H1 (cell line): ENCODE results near the gene CRBN. TPM values are rescaled to one million over a fixed set of nuclear protein-coding genes. Genes with fewer than 3 reads are reported as not detected.

ENCODE experiments used
- ATF3 ChIP-seq: IDR thresholded peaks from 2 replicates; pipeline ENCODE4 v1.6.1; 2011; ENCODE audit warnings: low read depth, mild to moderate bottlenecking, low read length; ENCODE audit not compliant: insufficient read depth
- BCL11A ChIP-seq, 2 experiments: IDR thresholded peaks; one replicate each; pipeline ENCODE4 v1.6.1; 2011; ENCODE audit warnings: low read depth in 2 of 2, low read length in 2 of 2, mild to moderate bottlenecking in 2 of 2
- CHD2 ChIP-seq: IDR thresholded peaks from 2 replicates; pipeline ENCODE4 v1.6.1; 2012; ENCODE audit warnings: low read length, improper control_type of control experiment
- CHD7 ChIP-seq: fragments of 300-600 bp; sonication (generic); IDR thresholded peaks from 2 replicates; pipeline ENCODE4 v1.7.1; 2012; ENCODE audit warnings: low read length, moderate library complexity, mild to moderate bottlenecking, inconsistent platforms; ENCODE audit not compliant: insufficient replicate concordance
- CREB1 ChIP-seq: IDR thresholded peaks from 2 replicates; pipeline ENCODE4 v1.6.1; 2012; ENCODE audit warnings: inconsistent platforms
- E2F6 ChIP-seq: IDR thresholded peaks from 2 replicates; pipeline ENCODE4 v1.6.1; 2012; ENCODE audit warnings: inconsistent platforms
- JUN ChIP-seq: IDR thresholded peaks from 2 replicates; pipeline ENCODE4 v1.6.1; 2011; ENCODE audit warnings: low read depth, mild to moderate bottlenecking, improper control_type of control experiment, low read length
- JUND ChIP-seq: IDR thresholded peaks from 2 replicates; pipeline ENCODE4 v1.6.1; 2011; ENCODE audit warnings: mild to moderate bottlenecking, improper control_type of control experiment, low read length
- NANOG ChIP-seq: IDR thresholded peaks from 2 replicates; pipeline ENCODE4 v1.6.1; 2011; ENCODE audit warnings: low read length, low read depth, mild to moderate bottlenecking, inconsistent platforms; ENCODE audit not compliant: insufficient read depth, poor library complexity, severe bottlenecking
- RXRA ChIP-seq: IDR thresholded peaks from 2 replicates; pipeline ENCODE4 v1.6.1; 2011; ENCODE audit warnings: low read depth, mild to moderate bottlenecking, low read length, moderate library complexity; ENCODE audit not compliant: insufficient read depth
- YY1 ChIP-seq: IDR thresholded peaks from 2 replicates; pipeline ENCODE4 v1.6.1; 2011; ENCODE audit warnings: low read depth, mild to moderate bottlenecking, low read length
- polyA plus RNA-seq, 7 experiments: library from polyadenylated mRNA; depleted of rRNA in 3 of 7; stranded (reverse) in 5 of 7; unstranded in 2 of 7; fragments of >200 nt in 5 of 7; fragments of 200-250 nt in 2 of 7; gene quantifications; 1 replicate in 5 of 7; 2 replicates in 1 of 7; 4 replicates in 1 of 7; pipeline versions ENCODE4 v1.2.1 to v1.2.3, GENCODE V29; 2011 to 2013; ENCODE audit warnings: missing spikeins in 2 of 7, mixed read lengths in 2 of 7
- total RNA-seq: library from RNA; stranded (reverse); fragmentation: NEBNext Ultra II Directional; extraction: Animal tissue kit (Norgen Biotek cat#: 25700); gene quantifications from 2 replicates; pipeline ENCODE4 v1.2.1, GENCODE V29; 2021

CRBN gene
- total and polyA plus RNA-seq, 2 of the 8 experiments (the other 6 are each of a cell fraction or from before 2014, with no cell fraction given), result 13.4 to 30.3 TPM

- no peak for TF ChIP-seq CHD7
- TF ChIP-seq E2F6, result no peak
- TF ChIP-seq CREB1, result no peak
- no peak for TF ChIP-seq JUND
- no peak for TF ChIP-seq ATF3
- no peak for TF ChIP-seq CHD2
- no peak for TF ChIP-seq RXRA
- no peak for TF ChIP-seq YY1
- TF ChIP-seq BCL11A (IDR thresholded peaks at IDR 0.05; ENCODE audit: low read depth in 2 of 2, low read length in 2 of 2), result no peak
- TF ChIP-seq NANOG, result no peak
- no peak for TF ChIP-seq JUN
Observed at GRCh38 chr3:3189961-3190360, 10.5 kb upstream of the CRBN start (continued).
